HEK293 (cell line): Measurements from ENCODE around the gene EPM2A.

Source experiments
- CTCF ChIA-PET: fragments of 350-600 bp; formaldehyde crosslinking; extraction: SDS; loops from one replicate; lab custom pipeline; 2021; ENCODE audit warnings: antibody characterized with exemption; lab: Yijun Ruan, JAX
- POLR2A ChIA-PET: fragments of 300-600 bp; formaldehyde crosslinking; extraction: SDS; loops from one replicate; lab custom pipeline; 2020; ENCODE audit warnings: antibody characterized with exemption, inconsistent platforms; lab: Yijun Ruan, JAX
- H3K27ac ChIP-seq: fragments of 200-500 bp; sonication (Bioruptor generic); 2 replicates; pipeline ENCODE4 v1.5.1; 2014; ENCODE audit warnings: low read depth, low read length, control low read depth, inconsistent platforms; ENCODE audit errors: extremely low read depth
- H3K36me3 ChIP-seq, 2 experiments: fragments of 200-500 bp in 1 of 2; sonication (Bioruptor generic) in 1 of 2; 1 replicate in 1 of 2; 2 replicates in 1 of 2; pipeline ENCODE4 v1.5.1; 2014 to 2017; ENCODE audit warnings: inconsistent platforms in 2 of 2, low read length in 2 of 2; ENCODE audit not compliant: control insufficient read depth in 2 of 2, insufficient read depth in 1 of 2
- H3K4me1 ChIP-seq: fragments of 200-500 bp; sonication (Bioruptor generic); 2 replicates; pipeline ENCODE4 v1.5.1; 2014; ENCODE audit warnings: mild to moderate bottlenecking, low read length, inconsistent platforms; ENCODE audit not compliant: control insufficient read depth, insufficient read depth
- H3K4me3 ChIP-seq: 2 replicates; pipeline ENCODE4 v1.5.1; 2011; ENCODE audit warnings: low read depth, mild to moderate bottlenecking, control low read depth, low read length, moderate library complexity
- H3K9me3 ChIP-seq: fragments of 200-500 bp; sonication (Bioruptor generic); 2 replicates; pipeline ENCODE4 v1.5.1; 2014; ENCODE audit warnings: low read depth, low read length, inconsistent platforms; ENCODE audit not compliant: control insufficient read depth, insufficient read depth
- EGR2 ChIP-seq: fragments of 450-650 bp; formaldehyde crosslinking; IDR thresholded peaks from 2 replicates; pipeline ENCODE4 v1.5.1; 2016; ENCODE audit warnings: low read depth, missing biosample characterization, missing genetic modification characterization
- MYNN ChIP-seq: fragments of 450-650 bp; formaldehyde crosslinking; IDR thresholded peaks from 2 replicates; pipeline ENCODE4 v1.5.1; 2016; ENCODE audit warnings: missing biosample characterization, missing genetic modification characterization, borderline replicate concordance
- SETDB1 ChIP-seq: IDR thresholded peaks from one replicate; pipeline ENCODE4 v1.6.1; 2017; ENCODE audit warnings: mild to moderate bottlenecking, low read length, moderate library complexity, mixed read lengths; ENCODE audit not compliant: insufficient read length
- ZEB2 ChIP-seq: fragments of 450-650 bp; formaldehyde crosslinking; IDR thresholded peaks from 2 replicates; pipeline ENCODE4 v1.5.1; 2016; ENCODE audit warnings: missing biosample characterization, missing genetic modification characterization
- ZFP37 ChIP-seq: fragments of 450-650 bp; formaldehyde crosslinking; IDR thresholded peaks from 2 replicates; pipeline ENCODE4 v1.5.1; 2016; ENCODE audit warnings: missing biosample characterization, missing genetic modification characterization
- ZNF155 ChIP-seq: fragments of 450-650 bp; formaldehyde crosslinking; IDR thresholded peaks from 2 replicates; pipeline ENCODE4 v1.5.1; 2016; ENCODE audit warnings: missing biosample characterization, missing genetic modification characterization
- ZNF174 ChIP-seq: fragments of 450-650 bp; formaldehyde crosslinking; IDR thresholded peaks from 2 replicates; pipeline ENCODE4 v1.5.0; 2017; ENCODE audit warnings: missing biosample characterization, mild to moderate bottlenecking, missing genetic modification characterization
- ZNF184 ChIP-seq: fragments of 450-650 bp; IDR thresholded peaks from 2 replicates; pipeline ENCODE4 v1.5.1; 2018; ENCODE audit warnings: missing biosample characterization, mild to moderate bottlenecking, missing genetic modification characterization
- ZNF24 ChIP-seq: fragments of 450-650 bp; formaldehyde crosslinking; IDR thresholded peaks from 2 replicates; pipeline ENCODE4 v1.5.1; 2016; ENCODE audit warnings: missing biosample characterization, missing genetic modification characterization
- ZNF274 ChIP-seq, 2 experiments: fragments of 200-500 bp in 1 of 2; fragments of 450-650 bp in 1 of 2; sonication (Bioruptor generic) in 1 of 2; formaldehyde crosslinking in 1 of 2; IDR thresholded peaks; 2 replicates each; pipeline versions ENCODE4 v1.5.1 to v1.6.1; 2014 to 2016; ENCODE audit warnings: borderline replicate concordance in 1 of 2, inconsistent platforms in 1 of 2, low read length in 1 of 2, missing biosample characterization in 1 of 2, missing genetic modification characterization in 1 of 2
- ZNF341 ChIP-seq: fragments of 450-650 bp; formaldehyde crosslinking; IDR thresholded peaks from 2 replicates; pipeline ENCODE4; 2016; ENCODE audit warnings: low read depth, missing biosample characterization, missing genetic modification characterization
- ZNF555 ChIP-seq: fragments of 450-650 bp; formaldehyde crosslinking; conservative IDR thresholded peaks from 2 replicates; pipeline ENCODE4 v1.5.1; 2017; ENCODE audit warnings: missing biosample characterization, mild to moderate bottlenecking, missing genetic modification characterization, inconsistent platforms
- ZNF624 ChIP-seq: fragments of 450-650 bp; formaldehyde crosslinking; IDR thresholded peaks from 2 replicates; pipeline ENCODE4 v1.5.1; 2017; ENCODE audit warnings: missing biosample characterization, missing genetic modification characterization
- ZNF664 ChIP-seq: fragments of 450-650 bp; formaldehyde crosslinking; IDR thresholded peaks from 2 replicates; pipeline ENCODE4 v1.5.1; 2016; ENCODE audit warnings: missing biosample characterization, missing genetic modification characterization
- ZNF76 ChIP-seq: fragments of 450-650 bp; formaldehyde crosslinking; IDR thresholded peaks from 2 replicates; pipeline ENCODE4; 2016; ENCODE audit warnings: low read depth, missing biosample characterization, missing genetic modification characterization, borderline replicate concordance
- ZNF792 ChIP-seq: fragments of 450-650 bp; formaldehyde crosslinking; IDR thresholded peaks from 2 replicates; pipeline ENCODE4 v1.5.1; 2016; ENCODE audit warnings: missing biosample characterization, missing genetic modification characterization
- ZNF843 ChIP-seq: fragments of 450-650 bp; formaldehyde crosslinking; IDR thresholded peaks from 2 replicates; pipeline ENCODE4 v1.5.1; 2016; ENCODE audit warnings: missing biosample characterization, missing genetic modification characterization
- ZSCAN23 ChIP-seq: fragments of 450-650 bp; formaldehyde crosslinking; IDR thresholded peaks from 2 replicates; pipeline ENCODE4 v1.5.1; 2016; ENCODE audit warnings: missing biosample characterization, missing genetic modification characterization
- TF ChIP-seq, protein P1 (sequence below): fragments of 450-650 bp; formaldehyde crosslinking; IDR thresholded peaks from 2 replicates; pipeline ENCODE4 v1.5.1; 2017; ENCODE audit warnings: missing biosample characterization, missing genetic modification characterization
- TF ChIP-seq, protein P2 (sequence below): sonication (generic); formaldehyde crosslinking; IDR thresholded peaks from 2 replicates; pipeline ENCODE4 v1.8.1; 2022; ENCODE audit warnings: mild to moderate bottlenecking, moderate library complexity, missing genetic modification reagents
- TF ChIP-seq, protein P3 (sequence below): fragments of 450-650 bp; formaldehyde crosslinking; IDR thresholded peaks from 2 replicates; pipeline ENCODE4 v1.5.1; 2016; ENCODE audit warnings: missing biosample characterization, missing genetic modification characterization
- TF ChIP-seq, protein P4 (sequence below): fragments of 450-650 bp; formaldehyde crosslinking; IDR thresholded peaks from 2 replicates; pipeline ENCODE4 v1.5.1; 2016; ENCODE audit warnings: missing biosample characterization, missing genetic modification characterization

The EPM2A gene

DNA sequence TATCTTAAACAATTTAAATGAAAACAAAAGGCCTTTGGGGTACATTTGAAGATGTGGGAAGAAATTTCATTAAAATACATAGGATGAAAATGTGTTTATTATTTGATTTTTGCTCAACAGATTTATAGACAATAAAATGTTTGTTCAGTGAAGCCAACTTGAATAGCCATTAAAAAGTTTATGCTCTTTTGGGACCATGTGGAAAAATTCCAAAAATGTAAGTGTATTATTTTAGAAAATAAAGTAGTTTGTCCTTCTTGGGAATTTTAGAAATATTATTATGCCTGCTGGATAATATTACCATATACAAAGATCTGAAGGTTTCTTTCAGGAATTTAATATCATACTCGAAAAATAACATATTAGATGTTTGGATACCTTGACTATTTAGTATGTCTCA, 131.3 kb downstream of the EPM2A start:
- Histone ChIP-seq H3K27ac (no peak overlapping the region), H3K4me1 (no peaks in the 10 kb centered on the region), H3K4me3 (no peak overlapping the region), H3K36me3 (no peaks in the 10 kb centered on the region), H3K9me3 (no peaks in the 10 kb centered on the region)
- CTCF ChIA-PET = interaction anchor here (1.9 kb wide), 1 partner anchor 30 kb away, joined by 6 read pairs; no protein-coding TSS in a partner anchor
- POLR2A ChIA-PET = no interaction called here
- TF ChIP-seq ZNF555 (tag by site-specific recombination) (no peak), MYNN (tag by site-specific recombination) (no peak), ZFP37 (no peak), SETDB1 (no peak), ZNF24 (tag by site-specific recombination) (no peak)
- TF ChIP-seq, protein P1, sequence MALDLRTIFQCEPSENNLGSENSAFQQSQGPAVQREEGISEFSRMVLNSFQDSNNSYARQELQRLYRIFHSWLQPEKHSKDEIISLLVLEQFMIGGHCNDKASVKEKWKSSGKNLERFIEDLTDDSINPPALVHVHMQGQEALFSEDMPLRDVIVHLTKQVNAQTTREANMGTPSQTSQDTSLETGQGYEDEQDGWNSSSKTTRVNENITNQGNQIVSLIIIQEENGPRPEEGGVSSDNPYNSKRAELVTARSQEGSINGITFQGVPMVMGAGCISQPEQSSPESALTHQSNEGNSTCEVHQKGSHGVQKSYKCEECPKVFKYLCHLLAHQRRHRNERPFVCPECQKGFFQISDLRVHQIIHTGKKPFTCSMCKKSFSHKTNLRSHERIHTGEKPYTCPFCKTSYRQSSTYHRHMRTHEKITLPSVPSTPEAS = no peak

DNA sequence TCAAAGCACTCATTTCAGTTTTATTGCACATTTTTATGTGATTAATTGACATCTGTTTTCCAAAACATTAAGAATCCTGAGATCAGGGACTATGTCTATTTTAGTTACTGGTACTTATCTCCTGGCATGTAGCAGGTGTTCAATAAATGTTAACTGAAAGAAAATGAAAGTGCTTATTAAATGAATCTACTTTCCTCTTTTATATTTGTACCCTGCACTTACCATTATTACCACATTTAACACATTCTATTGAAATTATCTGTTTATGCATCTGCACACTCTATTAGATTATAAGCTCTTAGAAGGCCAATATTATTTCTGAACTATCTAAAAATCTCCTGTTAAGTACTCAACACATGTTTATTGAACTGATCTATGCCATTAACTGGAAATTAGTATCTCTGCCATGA, 131.9 kb downstream of the EPM2A start:
- ChIA-PET CTCF (interaction anchor here (1.9 kb wide), 1 partner anchor 30 kb away, joined by 6 read pairs; no protein-coding TSS in a partner anchor), POLR2A (no interaction called here)
- no peak for TF ChIP-seq ZNF155 (tag by site-specific recombination)
- TF ChIP-seq ZNF184 = no peak
- TF ChIP-seq ZNF664 (tag by site-specific recombination) = no peak
- TF ChIP-seq ZNF274 (IDR thresholded peaks at IDR 0.05; ENCODE audit: low read length) = no peak
- no peak for TF ChIP-seq ZNF274 (tag by site-specific recombination; IDR thresholded peaks at IDR 0.05; ENCODE audit: borderline replicate concordance)
- no peak for TF ChIP-seq ZNF624
- TF ChIP-seq, protein P2, sequence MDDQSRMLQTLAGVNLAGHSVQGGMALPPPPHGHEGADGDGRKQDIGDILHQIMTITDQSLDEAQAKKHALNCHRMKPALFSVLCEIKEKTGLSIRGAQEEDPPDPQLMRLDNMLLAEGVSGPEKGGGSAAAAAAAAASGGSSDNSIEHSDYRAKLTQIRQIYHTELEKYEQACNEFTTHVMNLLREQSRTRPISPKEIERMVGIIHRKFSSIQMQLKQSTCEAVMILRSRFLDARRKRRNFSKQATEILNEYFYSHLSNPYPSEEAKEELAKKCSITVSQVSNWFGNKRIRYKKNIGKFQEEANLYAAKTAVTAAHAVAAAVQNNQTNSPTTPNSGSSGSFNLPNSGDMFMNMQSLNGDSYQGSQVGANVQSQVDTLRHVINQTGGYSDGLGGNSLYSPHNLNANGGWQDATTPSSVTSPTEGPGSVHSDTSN (CRISPR knock-in tag) = no peak
- TF ChIP-seq, protein P3, sequence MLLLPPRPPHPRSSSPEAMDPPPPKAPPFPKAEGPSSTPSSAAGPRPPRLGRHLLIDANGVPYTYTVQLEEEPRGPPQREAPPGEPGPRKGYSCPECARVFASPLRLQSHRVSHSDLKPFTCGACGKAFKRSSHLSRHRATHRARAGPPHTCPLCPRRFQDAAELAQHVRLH (tag by site-specific recombination) = no peak
- TF ChIP-seq ZNF174 = no peak
- no peak for TF ChIP-seq ZNF792 (tag by site-specific recombination)
- no peak overlapping the region for H3K27ac ChIP-seq
- no peaks in the 10 kb centered on the region for H3K4me1 ChIP-seq
- no peaks in the 10 kb centered on the region for H3K9me3 ChIP-seq
- no peak overlapping the region for H3K4me3 ChIP-seq
- H3K36me3 ChIP-seq = no peaks in the 10 kb centered on the region

DNA sequence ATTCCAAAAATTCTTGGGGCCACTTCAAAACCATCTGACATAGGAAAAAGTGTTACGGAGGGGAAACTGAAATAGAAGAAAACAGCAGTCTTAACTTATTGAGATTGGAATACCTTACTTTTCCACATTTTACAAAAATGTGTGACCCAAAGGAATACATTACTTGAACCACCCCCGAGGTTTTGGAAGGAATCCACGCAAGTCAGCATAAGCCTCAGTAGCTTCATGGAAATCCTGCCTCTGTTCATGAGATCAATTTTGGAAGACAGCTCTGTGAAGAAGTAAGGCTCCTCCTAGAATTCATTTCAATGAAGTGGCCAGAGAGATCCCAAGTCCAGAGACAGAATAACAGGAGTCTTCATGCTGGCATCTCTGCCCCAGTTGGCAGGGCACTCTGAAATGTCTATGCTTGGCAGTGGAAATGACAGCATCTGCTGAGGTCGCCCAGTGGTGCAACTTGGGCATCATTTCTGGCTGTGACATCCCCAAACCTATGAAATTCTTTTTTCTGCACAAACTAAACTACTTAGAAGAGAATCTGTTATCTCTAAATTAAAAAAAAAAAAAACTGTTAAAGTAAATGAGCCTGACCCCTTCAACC, 132.5 kb downstream of the EPM2A start:
- H3K27ac ChIP-seq = no peak overlapping the region
- POLR2A ChIA-PET = no interaction called here
- TF ChIP-seq ZNF341 (tag by site-specific recombination) (no peak), EGR2 (tag by site-specific recombination) (no peak), ZSCAN23 (tag by site-specific recombination) (no peak), ZEB2 (tag by site-specific recombination) (no peak), ZNF843 (tag by site-specific recombination) (no peak), ZNF76 (tag by site-specific recombination) (no peak)
- TF ChIP-seq, protein P4, sequence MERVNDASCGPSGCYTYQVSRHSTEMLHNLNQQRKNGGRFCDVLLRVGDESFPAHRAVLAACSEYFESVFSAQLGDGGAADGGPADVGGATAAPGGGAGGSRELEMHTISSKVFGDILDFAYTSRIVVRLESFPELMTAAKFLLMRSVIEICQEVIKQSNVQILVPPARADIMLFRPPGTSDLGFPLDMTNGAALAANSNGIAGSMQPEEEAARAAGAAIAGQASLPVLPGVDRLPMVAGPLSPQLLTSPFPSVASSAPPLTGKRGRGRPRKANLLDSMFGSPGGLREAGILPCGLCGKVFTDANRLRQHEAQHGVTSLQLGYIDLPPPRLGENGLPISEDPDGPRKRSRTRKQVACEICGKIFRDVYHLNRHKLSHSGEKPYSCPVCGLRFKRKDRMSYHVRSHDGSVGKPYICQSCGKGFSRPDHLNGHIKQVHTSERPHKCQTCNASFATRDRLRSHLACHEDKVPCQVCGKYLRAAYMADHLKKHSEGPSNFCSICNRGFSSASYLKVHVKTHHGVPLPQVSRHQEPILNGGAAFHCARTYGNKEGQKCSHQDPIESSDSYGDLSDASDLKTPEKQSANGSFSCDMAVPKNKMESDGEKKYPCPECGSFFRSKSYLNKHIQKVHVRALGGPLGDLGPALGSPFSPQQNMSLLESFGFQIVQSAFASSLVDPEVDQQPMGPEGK (tag by site-specific recombination) = no peak
- CTCF ChIA-PET = interaction anchor here (1.9 kb wide), 1 partner anchor 31 kb away, joined by 6 read pairs; no protein-coding TSS in a partner anchor
- H3K4me1 ChIP-seq = no peaks in the 10 kb centered on the region
- H3K4me3 ChIP-seq = no peak overlapping the region
- no peaks in the 10 kb centered on the region for H3K36me3 ChIP-seq
- no peaks in the 10 kb centered on the region for H3K9me3 ChIP-seq
